NCI-H460 (cell line): ENCODE results near the gene CDK17. TPM values are rescaled to one million over a fixed set of nuclear protein-coding genes. Genes with fewer than 3 reads are reported as not detected.

Experiments used
- small RNA-seq, 2 experiments: library from RNA; depleted of rRNA; stranded (forward); fragments of <200 nt; gene quantifications; one replicate each; pipeline ENCODE3, GENCODE V24; 2014
- total RNA-seq: library from RNA; depleted of rRNA; stranded (reverse); fragments of >200 nt; shearing (Covaris generic); gene quantifications from 2 replicates; pipeline ENCODE4 v1.2.3, GENCODE V29; 2014; rRNA removed

Gene CDK17
- total RNA-seq, 1 experiment from 2014 or later: 43.1 TPM

Small RNA genes lying within 50 kb of the gene (small RNA-seq; reads per million reads assigned to genes)
- gene RN7SKP11 (0.04 to 0.12 reads per million in 2 experiments), gene RNU4-24P (0 reads per million in 2 experiments)

Other genes starting within 250 kb of the CDK17 start
- gene ELK3, start 206.1 kb downstream of the CDK17 start, total RNA-seq: 12.6 and 13.5 TPM in 2 replicates
- gene CFAP54, start 89.1 kb upstream of the CDK17 start, total RNA-seq: 0.20 and 0.72 TPM in 2 replicates